ENCODE results near the gene DCAF12.

- no peak for TF ChIP-seq TAF1 (CRISPR knock-in tag; IDR thresholded peaks at IDR 0.05)
- TF ChIP-seq CREB1 (IDR thresholded peaks at IDR 0.05) = no peak
- no peak for TF ChIP-seq CREB1 (CRISPR knock-in tag; IDR thresholded peaks at IDR 0.05)
- TF ChIP-seq THAP8 (CRISPR knock-in tag; IDR thresholded peaks at IDR 0.05; ENCODE audit: borderline replicate concordance) = no peak
- TF ChIP-seq ZFP36L2 (CRISPR knock-in tag; IDR thresholded peaks at IDR 0.05) = no peak
- no peak for TF ChIP-seq CTCF (CRISPR knock-in tag; IDR thresholded peaks at IDR 0.05)
- no peak for TF ChIP-seq PHF21A (CRISPR knock-in tag; IDR thresholded peaks at IDR 0.05)
- no peak for TF ChIP-seq ZNF609 (CRISPR knock-in tag; IDR thresholded peaks at IDR 0.05; ENCODE audit: borderline replicate concordance)
- no peak for TF ChIP-seq POLR2AphosphoS2 (IDR thresholded peaks at IDR 0.05; ENCODE audit: low read depth, low read length)
- no peak for TF ChIP-seq REST (IDR thresholded peaks at IDR 0.05; ENCODE audit: borderline replicate concordance in 1 of 2, low read depth in 1 of 2, low read length in 2 of 2)
- no peak for TF ChIP-seq HINFP (CRISPR knock-in tag; IDR thresholded peaks at IDR 0.05; ENCODE audit: low read depth)
Observed at GRCh38 chr9:34069831-34070230, 56.7 kb downstream of the DCAF12 start.
